ENCODE measurements around the gene KCNH5. TPM values are rescaled to one million over a fixed set of nuclear protein-coding genes. Genes with fewer than 3 reads are reported as not detected.

KCNH5 gene
- total and polyA plus RNA-seq, 12 donors: 0.15 TPM; not detected in 11

DNA sequence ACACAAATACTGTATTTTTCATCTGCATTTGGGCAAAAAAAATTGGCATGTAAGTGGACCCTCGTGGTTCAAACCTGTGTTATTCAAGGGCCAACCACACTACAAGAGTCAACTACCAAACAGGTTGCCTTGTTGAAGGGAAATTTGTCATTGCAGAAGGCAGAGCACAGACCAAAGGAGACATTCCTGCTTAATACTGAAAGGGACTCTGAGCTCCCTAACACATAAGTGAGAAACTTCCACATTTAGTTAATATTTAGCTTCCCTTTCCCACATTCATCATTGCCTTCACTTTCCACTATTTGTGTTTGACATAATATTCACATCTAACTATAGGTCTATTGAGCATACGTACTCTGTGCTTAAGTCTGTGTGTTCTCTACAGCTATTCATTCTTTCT, 266.9 kb downstream of the KCNH5 start:
- 66 to 71% methylated on average over 2 of the region's 2 CpGs for WGBS, 2 donors
- ATAC-seq: no peak
- Histone ChIP-seq H3K4me1 (no peaks in the 10 kb centered on the region), H3K36me3 (no peaks in the 10 kb centered on the region), H3K4me3 (no peak overlapping the region), H3K27me3 (no peaks in the 10 kb centered on the region), H3K27ac (no peak overlapping the region), H3K9me3 (peaks cover 0 to 7% (median 0%) of the 10 kb centered on the region in 11 donors)
- TF ChIP-seq, protein P1, sequence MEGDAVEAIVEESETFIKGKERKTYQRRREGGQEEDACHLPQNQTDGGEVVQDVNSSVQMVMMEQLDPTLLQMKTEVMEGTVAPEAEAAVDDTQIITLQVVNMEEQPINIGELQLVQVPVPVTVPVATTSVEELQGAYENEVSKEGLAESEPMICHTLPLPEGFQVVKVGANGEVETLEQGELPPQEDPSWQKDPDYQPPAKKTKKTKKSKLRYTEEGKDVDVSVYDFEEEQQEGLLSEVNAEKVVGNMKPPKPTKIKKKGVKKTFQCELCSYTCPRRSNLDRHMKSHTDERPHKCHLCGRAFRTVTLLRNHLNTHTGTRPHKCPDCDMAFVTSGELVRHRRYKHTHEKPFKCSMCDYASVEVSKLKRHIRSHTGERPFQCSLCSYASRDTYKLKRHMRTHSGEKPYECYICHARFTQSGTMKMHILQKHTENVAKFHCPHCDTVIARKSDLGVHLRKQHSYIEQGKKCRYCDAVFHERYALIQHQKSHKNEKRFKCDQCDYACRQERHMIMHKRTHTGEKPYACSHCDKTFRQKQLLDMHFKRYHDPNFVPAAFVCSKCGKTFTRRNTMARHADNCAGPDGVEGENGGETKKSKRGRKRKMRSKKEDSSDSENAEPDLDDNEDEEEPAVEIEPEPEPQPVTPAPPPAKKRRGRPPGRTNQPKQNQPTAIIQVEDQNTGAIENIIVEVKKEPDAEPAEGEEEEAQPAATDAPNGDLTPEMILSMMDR (IDR thresholded peaks at IDR 0.05): no peak
- intact Hi-C loops (cut with DNase I): no loop called here
- no peak for DNase-seq

GRCh38 chr14:62777510-62777909, 267.7 kb downstream of the KCNH5 start:
- H3K4me1 ChIP-seq: no peaks in the 10 kb centered on the region
- WGBS, 2 donors: 55 to 62% methylated on average over 2 of the region's 2 CpGs
- no peak for ATAC-seq
- no peaks in the 10 kb centered on the region for H3K36me3 ChIP-seq
- DNase-seq: no peak
- intact Hi-C loops (cut with DNase I): no loop called here
- H3K27me3 ChIP-seq: no peaks in the 10 kb centered on the region
- no peak overlapping the region for H3K4me3 ChIP-seq
- TF ChIP-seq, protein P1 (IDR thresholded peaks at IDR 0.05): no peak
- no peak overlapping the region for H3K27ac ChIP-seq
- peaks cover 0 to 7% (median 0%) of the 10 kb centered on the region in 11 donors for H3K9me3 ChIP-seq

GRCh38 chr14:62776300-62776699, 269.0 kb downstream of the KCNH5 start:
- Histone ChIP-seq H3K9me3 (peaks cover 0 to 7% (median 0%) of the 10 kb centered on the region in 11 donors), H3K27ac (no peak overlapping the region), H3K4me3 (no peak overlapping the region), H3K36me3 (no peaks in the 10 kb centered on the region), H3K27me3 (no peaks in the 10 kb centered on the region), H3K4me1 (no peaks in the 10 kb centered on the region)
- DNase-seq (no peak), ATAC-seq (no peak)
- TF ChIP-seq, protein P1 (IDR thresholded peaks at IDR 0.05): no peak
- intact Hi-C loops (cut with DNase I): no loop called here
- 91 to 93% methylated on average over 1 of the region's 1 CpG for WGBS, 2 donors

DNA sequence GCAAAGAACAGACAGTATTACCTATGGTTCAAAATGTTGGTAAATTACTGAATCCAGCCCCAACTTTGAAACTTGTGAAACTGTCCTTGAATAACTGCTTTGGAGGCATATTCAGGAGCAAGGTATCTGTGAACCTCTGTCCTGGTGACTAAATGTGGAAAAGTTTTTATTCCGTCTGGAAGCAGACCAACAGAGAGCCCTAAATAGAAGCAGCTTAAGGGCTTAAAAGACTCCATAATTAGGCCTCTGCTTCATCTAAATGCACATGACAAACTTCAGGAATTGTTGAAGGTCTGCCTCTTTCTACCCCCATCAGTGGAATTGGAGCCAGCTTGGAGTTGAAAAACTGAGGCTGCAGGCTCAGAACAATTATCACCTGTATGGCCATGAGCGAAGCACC, 276.5 kb downstream of the KCNH5 start:
- no peaks in the 10 kb centered on the region for H3K27me3 ChIP-seq
- no peak for DNase-seq
- H3K36me3 ChIP-seq: no peaks in the 10 kb centered on the region
- H3K4me1 ChIP-seq: no peaks in the 10 kb centered on the region
- TF ChIP-seq, protein P1 (IDR thresholded peaks at IDR 0.05): no peak
- no peak overlapping the region for H3K4me3 ChIP-seq
- H3K27ac ChIP-seq: no peak overlapping the region
- no peaks in the 10 kb centered on the region for H3K9me3 ChIP-seq
- WGBS, 2 donors: 56 to 60% methylated on average over 2 of the region's 2 CpGs
- ATAC-seq: no peak
- intact Hi-C loops (cut with DNase I): no loop called here
